DMS 273 treated with DMSO at 0.1 percent for 48 hours (cell line): ENCODE data around the gene AR.

Experiments
- DNase-seq: peaks from one replicate; lab custom pipeline; 2025; lab: John Stamatoyannopoulos, UW

AR gene

GRCh38 chrX:67730296-67730695 lies 186.5 kb downstream of the AR start:
- no peak for DNase-seq

- DNase-seq, result no peak
Observed at GRCh38 chrX:67731061-67731460, 187.2 kb downstream of the AR start.

GRCh38 chrX:67732864-67733263 lies 189.0 kb downstream of the AR start:
- no peak for DNase-seq

GRCh38 chrX:67734111-67734753 lies 190.4 kb downstream of the AR start:
- no peak for DNase-seq

GRCh38 chrX:67749536-67749935 lies 205.7 kb downstream of the AR start:
- no peak for DNase-seq

- DNase-seq, result no peak
Observed at GRCh38 chrX:67750694-67751093, 206.9 kb downstream of the AR start.

GRCh38 chrX:67759018-67759417 lies 215.2 kb downstream of the AR start:
- no peak for DNase-seq

GRCh38 chrX:67777148-67777547 lies 233.3 kb downstream of the AR start:
- no peak for DNase-seq

GRCh38 chrX:67779099-67779498 lies 235.3 kb downstream of the AR start:
- DNase-seq, result no peak
